GM21717 (cell line): ENCODE data around the gene TMEM150C.
"Not testable (repeated sequence)": the region's sequence is repeated elsewhere in the genome, so short reads cannot be mapped to it uniquely, and the experiment has no call there.

Experiments
- ATAC-seq: cut with Tn5 transposase; IDR thresholded peaks from one replicate; pipeline ENCODE4 v1.9.1; 2021; ENCODE audit warnings: mild to moderate bottlenecking, moderate library complexity; ENCODE audit not compliant: unreplicated experiment

Gene TMEM150C

DNA sequence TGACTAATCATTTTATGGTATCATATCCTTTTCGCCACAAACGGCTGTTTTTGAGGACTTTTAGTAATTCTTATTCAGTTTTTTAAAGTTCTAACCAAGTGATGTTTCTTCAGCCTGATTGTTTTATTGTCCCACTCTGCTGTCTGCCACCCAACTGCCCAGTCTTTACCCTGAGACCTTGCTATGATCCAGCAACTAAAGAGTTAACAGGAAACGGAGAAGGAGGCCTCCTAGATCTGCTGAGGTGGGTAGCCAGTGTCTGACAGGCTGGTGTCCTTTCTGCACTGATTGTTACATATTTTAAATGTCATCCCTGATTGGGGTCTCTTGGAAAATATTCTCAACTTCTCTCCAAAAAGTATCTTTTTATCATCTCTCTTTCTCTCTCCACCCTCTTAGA is 7.9 kb upstream of the TMEM150C start:
- ATAC-seq = no peak

DNA sequence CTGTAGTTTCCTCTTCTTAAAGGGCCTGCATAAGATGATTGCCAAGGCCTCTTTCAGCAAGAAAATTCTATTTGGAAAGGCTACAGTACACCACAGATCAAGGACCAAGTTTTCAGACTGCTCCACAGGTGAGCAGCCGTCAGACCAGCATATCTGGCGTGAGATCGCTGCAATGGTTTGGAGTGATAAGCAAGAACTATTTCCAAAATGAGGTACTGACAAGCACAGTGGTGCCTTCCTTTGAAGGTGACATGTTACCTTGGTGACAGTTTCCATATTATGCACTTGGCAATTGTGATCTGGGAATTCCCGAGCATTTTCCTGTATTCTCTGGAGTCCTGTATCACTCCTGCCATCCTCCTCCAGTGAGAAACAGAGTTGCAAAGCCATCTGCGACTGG is 7.3 kb upstream of the TMEM150C start:
- no peak for ATAC-seq

DNA sequence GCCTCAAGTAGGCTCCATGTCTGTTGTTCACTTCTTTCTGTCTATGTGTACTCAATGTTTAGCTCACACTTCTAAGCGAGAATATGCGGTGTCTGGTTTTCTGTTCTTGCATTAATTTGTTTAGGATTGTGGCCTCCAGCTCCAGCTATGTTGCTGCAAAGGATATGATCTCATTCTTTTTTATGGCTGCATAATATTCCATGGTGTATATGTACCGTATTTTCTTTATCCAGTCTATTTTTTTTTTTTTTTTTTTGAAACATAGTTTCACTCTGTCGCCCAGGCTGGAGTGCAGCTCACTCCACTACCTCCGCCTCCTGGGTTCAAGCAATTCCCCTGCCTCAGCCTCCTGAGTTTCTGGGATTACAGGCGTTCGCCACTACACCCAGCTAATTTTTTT is 5.7 kb upstream of the TMEM150C start:
- no peak for ATAC-seq

DNA sequence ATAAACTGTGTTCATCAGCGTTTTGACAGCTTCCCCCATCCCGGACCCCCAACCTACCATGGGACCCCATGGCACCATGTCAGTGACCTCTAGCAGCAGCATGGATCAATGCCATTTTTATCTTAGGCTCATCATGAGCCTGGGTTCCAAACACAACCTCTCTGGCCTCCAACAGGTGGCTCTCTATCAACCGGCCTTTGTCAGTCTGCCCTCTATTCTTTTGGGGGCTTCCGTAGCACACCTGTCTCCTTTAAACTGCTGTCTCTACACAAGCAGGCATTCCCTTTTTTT is 721 bp upstream of the TMEM150C start:
- no peak for ATAC-seq

DNA sequence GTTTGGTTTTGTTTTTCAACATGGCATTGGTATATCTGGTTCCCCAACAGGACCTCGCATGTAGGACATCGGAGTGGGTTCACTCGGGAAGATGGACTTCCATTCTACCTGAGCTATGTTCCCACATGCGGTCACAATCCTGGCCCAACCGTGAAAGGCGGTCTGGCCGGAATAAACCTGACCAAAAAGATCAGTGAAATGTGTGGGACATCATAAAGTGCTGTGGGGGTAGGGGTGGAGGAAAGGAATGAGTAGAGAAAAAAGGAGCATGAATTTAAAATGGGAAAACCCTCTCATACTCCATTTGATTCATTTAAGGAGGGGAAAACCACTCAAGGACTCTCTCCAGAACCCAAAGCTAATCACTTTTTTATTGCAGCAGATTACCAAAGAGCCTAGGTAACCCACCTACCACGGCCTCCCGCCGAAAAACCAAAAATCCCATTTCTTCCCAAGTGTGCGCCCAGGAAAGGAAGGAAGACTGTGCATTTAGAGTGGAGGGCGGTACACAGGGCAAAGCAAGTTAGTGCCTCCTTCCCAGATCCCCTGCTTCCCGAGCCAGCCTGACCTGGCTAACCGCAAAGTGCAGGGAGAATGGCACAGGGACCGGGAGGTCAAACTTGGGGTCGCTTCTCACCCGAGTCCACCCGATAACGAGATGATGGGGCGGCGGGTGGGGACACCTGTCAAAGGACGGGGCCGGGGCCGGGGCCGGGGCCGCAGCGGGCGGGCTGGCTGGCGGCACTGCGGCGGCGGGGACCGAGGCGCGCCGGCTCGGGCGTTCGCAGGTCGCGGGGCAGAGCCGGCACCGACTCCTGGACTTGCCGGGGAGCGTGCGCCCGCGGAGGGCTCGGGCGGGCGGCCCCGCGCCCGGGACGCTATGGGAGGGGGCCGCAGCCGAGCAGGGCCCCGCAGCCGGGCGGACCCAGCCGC is 669 bp downstream of the TMEM150C start:
- no peak for ATAC-seq

DNA sequence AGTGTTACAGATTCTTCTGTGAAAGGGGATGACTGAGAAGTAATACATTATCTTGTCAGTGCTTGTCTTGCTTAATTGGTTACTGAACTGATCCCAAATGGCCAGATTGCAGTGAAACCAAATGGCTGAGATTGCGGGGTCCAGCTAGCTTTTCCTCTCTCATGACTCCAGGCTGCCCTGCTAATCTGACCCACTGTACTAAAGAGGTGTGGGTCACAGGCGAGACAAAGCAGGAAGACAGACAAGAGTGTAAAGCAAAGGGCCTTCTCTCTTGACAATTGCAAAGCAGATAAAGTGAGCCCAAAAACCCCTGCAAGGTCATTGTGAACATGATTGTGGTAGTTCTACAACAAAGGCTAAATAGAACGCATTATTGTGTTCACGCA is 2.1 kb downstream of the TMEM150C start:
- ATAC-seq = no peak

DNA sequence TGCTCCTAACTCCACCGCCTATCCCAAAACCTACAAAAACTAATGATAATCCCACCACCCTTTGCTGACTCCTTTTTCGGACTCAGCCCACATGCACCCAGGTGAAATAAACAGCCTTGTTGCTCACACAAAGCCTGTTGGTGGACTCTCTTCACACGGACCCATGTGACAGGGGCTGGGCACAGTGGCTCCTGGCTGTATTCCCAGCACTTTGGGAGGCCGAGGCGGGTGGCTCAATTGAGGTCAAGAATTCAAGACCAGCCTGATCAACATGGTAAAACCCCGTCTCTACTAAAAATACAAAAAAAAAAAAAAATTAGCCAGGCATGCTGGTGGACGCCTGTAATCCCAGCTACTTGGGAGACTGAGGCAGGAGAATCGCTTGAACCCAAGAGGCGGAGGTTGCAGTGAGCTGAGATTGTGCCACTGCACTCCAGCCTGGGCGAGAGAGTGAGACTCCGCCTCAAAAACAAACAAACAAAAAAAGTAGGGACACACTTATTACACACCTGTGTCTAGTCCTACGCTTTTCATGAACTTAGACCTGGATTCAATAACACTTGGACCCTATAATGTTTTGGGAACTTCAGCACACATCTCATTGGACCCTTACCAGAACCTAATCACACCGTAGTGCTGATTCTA is 2.6 kb downstream of the TMEM150C start:
- ATAC-seq = not testable (repeated sequence)

DNA sequence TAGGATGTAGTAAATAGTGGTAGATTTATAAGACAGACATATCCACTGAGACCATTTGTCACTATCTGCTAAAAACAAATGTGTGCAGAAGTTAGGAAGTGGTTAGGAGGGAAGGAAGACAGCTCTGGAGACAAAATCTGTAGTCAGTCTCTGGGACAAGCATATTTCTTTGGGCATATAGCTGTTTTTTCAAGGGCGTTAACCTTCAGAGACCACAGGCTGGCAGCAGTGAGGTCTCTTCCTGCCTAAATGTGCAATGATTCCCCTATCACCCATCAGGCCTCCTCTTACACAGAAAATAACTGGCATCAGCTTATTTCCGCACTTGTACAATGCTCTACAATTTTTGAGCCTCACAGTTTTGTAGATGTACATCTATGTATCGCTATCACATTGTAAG is 6.5 kb downstream of the TMEM150C start:
- ATAC-seq = no peak

DNA sequence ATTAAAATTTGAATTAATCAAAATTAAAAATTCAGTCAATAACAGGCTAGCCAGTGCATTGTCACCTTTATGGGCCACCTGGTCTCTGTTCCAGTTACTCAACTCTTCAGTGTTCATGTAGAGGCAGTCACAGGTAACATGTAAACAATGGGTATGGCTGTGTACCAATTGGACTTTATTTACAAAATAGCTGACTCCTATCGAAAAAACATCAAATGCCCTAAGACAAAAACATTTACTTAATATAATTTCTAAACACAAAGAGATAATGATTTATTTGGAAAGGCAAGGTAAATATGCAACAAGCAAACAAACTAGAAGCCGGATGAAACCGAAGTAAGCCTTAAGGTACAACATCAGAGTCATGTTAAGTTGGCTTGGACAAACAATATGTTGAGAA is 8.8 kb downstream of the TMEM150C start:
- ATAC-seq = no peak

DNA sequence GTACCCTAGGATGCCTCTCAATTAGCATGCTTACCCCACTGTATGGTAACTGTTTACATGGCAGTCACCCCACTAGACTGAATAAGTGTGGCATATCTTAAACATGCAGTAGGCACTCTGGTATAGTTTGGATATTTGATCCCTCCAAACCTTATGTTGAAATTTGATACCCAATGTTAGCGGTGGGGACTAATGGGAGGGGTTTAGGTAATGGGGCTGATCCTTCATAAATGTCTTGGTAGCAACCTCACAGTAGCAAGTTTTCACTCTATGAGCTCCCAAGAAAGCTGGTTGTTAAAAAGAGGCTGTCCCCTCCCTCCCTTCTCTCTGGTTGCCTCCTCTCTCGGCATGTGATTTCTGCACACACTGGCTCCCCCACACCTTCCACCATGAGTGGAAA is 10.1 kb downstream of the TMEM150C start:
- no peak for ATAC-seq

DNA sequence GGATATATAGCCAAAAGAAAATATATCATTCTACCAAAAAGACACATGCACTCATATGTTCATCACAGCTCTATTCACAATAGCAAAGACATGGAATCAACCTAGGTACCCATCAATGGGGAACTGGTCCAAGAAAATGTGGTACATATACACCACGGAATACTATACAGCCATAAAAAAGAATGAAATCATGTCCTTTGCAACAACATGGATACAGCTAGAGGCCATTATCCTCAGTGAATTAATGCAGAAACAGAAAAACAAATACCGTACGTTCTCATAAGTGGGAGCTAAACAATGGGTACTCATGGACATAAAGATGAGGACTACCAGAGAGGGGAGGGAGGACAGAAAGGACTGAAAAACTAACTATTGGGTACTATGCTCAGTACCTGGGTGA is 13.9 kb downstream of the TMEM150C start:
- not testable (repeated sequence) for ATAC-seq

DNA sequence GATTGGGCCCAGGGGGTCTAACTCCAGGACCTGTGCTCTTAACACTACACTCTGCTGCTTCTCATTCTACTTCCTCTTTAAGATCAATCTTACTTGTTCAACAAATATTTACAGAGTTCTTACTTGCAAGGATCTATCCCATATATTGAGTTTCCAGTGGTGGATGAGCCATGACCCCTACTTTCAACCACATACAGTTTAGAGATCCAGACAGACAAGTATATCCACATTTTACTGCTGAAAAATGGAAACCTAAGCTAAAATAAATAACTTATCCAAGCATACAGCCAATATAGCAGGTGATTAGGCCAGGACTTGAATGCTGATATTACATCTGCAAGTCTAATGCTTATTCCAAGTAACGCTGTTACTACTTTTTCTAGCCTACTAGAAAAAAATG is 18.7 kb downstream of the TMEM150C start:
- ATAC-seq = no peak

DNA sequence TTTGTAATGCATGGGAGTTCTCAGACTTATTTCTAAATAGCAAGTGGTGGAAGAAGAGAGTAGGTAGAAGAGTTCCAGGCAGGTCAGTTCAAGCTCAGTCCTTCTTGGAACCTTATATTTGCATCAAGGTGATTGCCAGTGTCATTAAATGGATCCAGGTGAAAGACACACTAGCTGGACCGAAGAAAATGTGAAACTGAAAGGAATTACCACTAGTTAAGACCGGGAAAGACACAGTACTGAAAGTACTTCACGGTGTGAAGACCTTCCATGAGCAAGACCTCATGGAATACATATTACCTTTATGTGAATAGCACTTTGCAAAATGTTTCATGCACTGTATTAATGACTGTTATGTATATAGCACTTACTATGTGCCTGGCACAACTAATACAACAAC is 19.1 kb downstream of the TMEM150C start:
- no peak for ATAC-seq

DNA sequence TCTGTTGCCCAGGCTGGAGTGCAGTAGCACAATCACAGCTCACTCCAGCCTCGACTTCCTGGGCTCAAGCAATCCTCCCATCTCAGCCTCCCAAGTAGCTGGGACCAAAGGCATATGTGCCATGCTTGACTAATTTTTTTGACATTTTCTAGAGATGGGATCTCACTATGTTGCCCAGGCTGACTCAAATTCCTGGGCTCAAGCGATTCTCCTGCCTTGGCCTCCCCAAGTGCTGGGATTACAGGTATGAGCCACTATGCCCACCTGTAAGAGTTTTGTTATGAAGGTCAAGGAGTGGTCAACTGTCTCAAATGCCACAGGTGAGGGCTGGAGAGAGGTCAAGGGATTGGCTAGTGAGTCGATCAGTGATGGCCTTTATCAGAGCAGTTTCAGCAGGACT is 32.5 kb downstream of the TMEM150C start:
- no peak for ATAC-seq

DNA sequence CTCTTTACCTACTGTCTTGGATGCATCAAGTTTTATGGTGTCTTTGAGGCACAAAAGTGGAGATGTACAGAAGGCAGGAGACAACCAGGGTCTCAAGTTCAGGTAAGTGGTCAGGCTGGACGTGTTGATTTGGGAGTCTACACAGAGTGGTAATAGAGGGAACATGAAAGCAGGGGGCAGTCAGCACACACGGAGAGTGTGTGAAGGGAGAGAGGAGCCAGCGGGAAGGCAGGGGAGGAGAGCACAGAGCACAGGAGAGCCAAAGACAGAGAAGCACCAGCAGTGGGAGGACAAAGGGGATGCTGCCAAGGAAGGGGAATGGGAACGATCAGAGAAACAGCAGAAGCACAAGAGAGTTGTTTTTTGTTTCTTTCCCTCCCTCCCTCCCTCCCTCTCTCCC is 32.9 kb downstream of the TMEM150C start:
- ATAC-seq = no peak

DNA sequence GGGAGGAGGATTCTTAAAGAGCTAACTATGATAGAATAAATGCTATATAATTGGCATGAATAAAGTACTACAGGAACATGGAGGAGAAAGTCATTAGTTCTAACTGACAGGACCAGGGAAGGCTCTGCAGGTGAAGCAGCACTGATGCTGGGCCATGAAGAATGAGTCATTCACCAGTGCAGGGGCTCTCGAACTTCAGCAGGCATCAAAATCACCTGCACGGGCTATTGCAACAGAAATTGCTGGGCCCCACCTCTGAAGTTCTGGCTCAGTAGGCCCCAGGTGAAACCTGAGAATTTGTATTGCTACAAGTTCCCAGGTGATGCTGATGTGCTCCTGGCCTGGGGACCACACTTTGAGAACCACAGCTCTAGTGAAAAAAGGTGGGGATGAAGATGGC is 33.7 kb downstream of the TMEM150C start:
- no peak for ATAC-seq

DNA sequence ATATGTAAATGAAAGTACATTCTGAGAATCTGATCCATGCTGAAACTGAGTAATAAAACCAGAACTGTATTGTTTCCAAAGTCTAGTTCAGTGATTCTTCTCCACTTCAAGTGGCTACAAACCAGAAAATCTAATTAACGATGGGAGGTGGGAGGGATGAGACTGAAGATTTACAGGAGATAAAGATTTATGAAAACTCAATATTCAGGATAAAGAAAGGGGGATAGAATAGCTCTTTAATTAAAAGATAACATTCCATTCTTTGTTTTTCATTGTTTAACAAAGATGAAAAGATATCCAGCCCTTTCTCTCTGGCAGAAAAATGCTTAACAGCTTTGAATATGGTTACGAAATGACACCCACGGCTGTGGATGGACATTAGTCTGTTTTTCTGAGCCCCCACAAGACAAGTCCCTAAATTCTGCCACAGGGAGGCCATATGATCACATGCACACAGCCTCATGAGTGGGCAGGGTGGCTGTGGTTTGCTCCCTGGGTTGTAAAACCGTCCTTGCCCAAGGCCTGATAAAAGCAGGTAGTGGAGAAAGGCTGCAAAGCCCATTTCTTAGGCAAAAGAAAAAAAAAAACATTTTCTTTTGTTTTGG is 36.4 kb downstream of the TMEM150C start:
- ATAC-seq = no peak

DNA sequence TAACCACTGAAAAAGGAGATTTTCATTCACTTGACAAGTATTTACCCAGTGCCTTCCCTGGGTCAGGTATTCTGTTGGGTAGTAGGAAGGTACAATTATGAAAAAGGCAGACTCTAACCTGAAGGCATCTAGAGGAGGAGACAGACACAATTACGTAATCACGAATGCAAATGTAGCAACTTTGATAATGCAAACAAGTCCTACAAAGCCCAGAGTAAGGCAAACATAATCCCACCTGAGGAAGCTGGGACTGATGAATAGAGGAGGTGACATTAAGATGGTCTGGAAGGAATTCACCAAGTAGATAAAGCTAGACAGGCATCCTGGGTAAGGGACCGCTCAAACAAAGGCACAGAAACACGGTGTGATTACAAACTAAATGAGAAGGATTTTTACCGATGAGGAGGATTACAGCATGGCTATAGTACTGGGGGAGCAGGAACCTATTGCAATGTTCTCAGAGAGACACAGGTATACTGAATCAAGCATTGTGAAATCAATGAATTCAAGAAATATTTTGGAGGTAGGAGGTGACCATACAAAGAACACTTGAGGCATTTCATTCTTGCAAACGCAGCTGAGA is 37.1 kb downstream of the TMEM150C start:
- ATAC-seq = no peak

DNA sequence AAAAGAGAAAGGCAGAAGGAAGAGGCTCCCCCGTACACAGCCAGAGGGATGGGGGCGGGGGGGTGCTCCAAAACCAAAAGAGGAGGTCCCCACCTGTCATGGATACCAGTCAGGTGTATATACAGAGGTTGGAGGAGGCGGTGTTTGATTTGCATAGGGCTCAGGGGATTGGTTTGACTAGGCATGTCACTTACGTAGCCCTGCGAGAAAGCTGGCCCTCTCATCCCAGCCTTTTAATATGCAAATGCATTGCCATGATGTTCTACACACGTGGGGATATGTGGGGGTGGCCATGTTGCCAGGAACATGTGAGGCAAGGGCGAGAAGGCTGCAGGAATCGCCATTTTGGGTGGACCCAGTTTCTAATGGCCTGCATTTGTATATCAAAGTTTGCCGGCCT is 38.6 kb downstream of the TMEM150C start:
- ATAC-seq = no peak

DNA sequence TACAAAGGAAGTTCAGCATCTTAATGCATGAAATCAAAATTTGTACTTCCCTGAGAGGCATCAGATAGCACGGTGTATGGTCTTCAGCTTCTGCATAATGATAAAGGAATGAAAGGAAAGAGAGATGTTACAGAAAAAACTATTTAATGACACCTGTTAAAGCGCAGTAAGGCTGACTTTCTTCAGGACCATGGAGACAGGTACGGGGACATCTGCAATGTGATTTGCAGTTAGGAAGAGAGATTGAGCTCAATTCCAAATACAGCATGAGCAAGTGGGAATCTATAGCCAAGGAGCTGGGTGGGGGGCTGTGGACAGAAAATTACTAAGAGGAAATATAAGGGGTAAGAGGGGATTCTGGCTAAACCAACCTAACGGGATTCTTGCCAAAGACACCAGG is 39.3 kb downstream of the TMEM150C start:
- ATAC-seq = no peak

DNA sequence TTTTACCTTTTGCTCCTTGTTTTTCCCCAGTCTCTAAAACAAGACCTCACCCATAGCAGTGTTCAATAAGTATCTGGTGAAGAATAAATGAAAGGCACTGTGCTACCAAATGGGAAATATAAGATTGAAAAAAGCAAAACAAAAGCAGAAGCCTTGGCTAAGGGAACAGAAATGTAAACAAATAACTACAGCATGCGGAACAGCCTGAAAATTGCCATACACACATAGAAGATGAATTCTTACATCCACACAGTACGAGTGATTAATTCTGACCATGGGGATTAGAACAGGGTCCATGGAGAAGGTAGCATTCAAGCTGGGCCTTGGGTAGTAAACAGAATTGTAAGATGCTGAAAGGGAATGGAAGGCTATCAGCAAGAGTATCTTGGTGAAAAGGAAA is 40.5 kb downstream of the TMEM150C start:
- no peak for ATAC-seq

DNA sequence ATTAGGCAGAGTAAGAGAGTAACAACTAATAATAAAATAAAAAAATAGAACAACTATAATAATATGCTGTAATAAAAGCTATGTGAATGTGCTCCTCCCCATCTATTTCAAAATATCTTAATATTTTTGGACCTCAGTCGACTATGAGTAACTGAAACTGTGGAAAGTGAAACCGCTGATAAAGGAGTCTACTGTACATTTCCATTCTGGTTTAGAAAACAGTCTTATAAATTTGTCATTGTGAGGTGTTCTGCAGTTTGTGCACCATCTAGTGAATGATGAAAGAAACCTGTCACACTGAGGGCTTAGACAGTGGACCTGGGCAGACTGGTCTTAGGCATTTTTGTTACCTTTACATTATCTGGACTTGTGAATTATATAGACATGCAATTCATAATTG is 42.0 kb downstream of the TMEM150C start:
- ATAC-seq = no peak
